ENCODE results near the gene PPAT. TPM values are rescaled to one million over a fixed set of nuclear protein-coding genes. Genes with fewer than 3 reads are reported as not detected.

The PPAT gene
- total RNA-seq, 3 donors from 2014 or later = 4.7 to 7.9 (median 7.5) TPM

DNA sequence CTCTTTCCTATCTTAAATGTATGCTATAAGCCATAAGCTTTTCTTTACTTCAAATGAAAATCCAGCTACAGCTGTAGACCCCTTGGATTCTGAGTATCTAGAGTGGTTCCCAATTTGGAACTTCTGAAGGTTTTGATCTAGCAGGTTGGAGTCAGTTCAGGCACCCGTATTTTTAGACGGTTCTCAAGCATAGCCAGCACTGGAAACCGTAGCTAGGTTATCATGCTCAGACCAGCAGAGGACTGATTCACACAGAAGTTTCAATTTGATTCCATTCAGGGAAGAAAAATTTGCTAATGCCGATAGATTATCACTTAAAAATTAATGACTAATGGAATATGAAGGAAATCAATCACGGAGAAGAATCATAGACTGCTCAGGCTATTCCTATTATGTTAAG lies 11.2 kb downstream of the PPAT start:
- ATAC-seq (no peak), DNase-seq (no peak)
- intact Hi-C loops (cut with DNase I, micrococcal nuclease) = no loop called here
- Histone ChIP-seq H3K4me1 (ENCODE audit: low read depth) (no peaks in the 10 kb centered on the region), H3K36me3 (ENCODE audit: low read depth) (no peaks in the 10 kb centered on the region), H3K9me3 (no peaks in the 10 kb centered on the region), H3K4me3 (no peak overlapping the region)
- TF ChIP-seq, protein P1, sequence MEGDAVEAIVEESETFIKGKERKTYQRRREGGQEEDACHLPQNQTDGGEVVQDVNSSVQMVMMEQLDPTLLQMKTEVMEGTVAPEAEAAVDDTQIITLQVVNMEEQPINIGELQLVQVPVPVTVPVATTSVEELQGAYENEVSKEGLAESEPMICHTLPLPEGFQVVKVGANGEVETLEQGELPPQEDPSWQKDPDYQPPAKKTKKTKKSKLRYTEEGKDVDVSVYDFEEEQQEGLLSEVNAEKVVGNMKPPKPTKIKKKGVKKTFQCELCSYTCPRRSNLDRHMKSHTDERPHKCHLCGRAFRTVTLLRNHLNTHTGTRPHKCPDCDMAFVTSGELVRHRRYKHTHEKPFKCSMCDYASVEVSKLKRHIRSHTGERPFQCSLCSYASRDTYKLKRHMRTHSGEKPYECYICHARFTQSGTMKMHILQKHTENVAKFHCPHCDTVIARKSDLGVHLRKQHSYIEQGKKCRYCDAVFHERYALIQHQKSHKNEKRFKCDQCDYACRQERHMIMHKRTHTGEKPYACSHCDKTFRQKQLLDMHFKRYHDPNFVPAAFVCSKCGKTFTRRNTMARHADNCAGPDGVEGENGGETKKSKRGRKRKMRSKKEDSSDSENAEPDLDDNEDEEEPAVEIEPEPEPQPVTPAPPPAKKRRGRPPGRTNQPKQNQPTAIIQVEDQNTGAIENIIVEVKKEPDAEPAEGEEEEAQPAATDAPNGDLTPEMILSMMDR (IDR thresholded peaks at IDR 0.05) = no peak

DNA sequence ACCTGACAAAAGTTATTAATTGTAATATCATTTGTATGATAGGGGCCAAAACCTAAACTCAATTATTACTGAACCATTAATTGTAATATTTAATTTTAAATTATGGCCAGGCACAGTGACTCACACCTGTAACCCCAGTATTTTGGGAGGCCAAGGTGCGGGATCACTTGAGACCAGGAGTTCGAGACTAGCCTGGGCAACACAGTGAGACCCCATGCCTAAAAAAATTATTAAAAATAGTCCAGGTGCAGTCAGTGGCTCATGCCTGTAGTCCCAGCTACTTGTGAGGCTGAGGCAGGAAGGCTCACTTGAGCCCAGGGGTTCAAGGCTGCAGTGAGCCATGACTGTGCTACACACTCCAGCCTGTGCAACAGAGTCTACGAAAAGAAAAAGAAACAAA lies 18.0 kb downstream of the PPAT start:
- no peaks in the 10 kb centered on the region for H3K36me3 ChIP-seq (ENCODE audit: low read depth)
- intact Hi-C loops (cut with DNase I, micrococcal nuclease) = no loop called here
- H3K4me1 ChIP-seq (ENCODE audit: low read depth) = no peaks in the 10 kb centered on the region
- no peak for DNase-seq
- TF ChIP-seq, protein P1 (IDR thresholded peaks at IDR 0.05) = no peak
- ATAC-seq = no peak
- H3K9me3 ChIP-seq = no peaks in the 10 kb centered on the region
- H3K4me3 ChIP-seq = no peak overlapping the region

DNA sequence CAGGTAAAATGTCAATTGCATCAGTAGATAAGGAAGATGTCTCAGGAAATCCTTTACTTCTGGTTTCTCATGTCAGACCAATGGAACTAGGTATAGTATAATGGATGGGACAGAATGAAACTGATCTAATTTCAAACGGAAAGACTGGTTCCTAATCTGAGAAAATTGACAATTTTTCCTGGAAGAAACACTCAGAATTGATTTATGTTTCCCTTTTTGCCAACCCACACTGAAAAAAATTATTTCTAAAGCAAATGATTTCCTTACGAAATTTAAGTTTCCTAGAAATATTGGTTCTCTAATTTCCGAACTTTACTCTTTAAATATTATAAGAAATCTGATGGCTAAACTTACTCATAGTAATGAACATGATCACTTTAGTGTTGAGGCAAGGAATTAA lies 19.1 kb downstream of the PPAT start:
- no peaks in the 10 kb centered on the region for H3K36me3 ChIP-seq (ENCODE audit: low read depth)
- TF ChIP-seq, protein P1 (IDR thresholded peaks at IDR 0.05) = no peak
- H3K4me1 ChIP-seq (ENCODE audit: low read depth) = no peaks in the 10 kb centered on the region
- no peak overlapping the region for H3K4me3 ChIP-seq
- ATAC-seq (no peak), DNase-seq (no peak)
- intact Hi-C loops (cut with DNase I, micrococcal nuclease) = no loop called here
- H3K9me3 ChIP-seq = no peaks in the 10 kb centered on the region

DNA sequence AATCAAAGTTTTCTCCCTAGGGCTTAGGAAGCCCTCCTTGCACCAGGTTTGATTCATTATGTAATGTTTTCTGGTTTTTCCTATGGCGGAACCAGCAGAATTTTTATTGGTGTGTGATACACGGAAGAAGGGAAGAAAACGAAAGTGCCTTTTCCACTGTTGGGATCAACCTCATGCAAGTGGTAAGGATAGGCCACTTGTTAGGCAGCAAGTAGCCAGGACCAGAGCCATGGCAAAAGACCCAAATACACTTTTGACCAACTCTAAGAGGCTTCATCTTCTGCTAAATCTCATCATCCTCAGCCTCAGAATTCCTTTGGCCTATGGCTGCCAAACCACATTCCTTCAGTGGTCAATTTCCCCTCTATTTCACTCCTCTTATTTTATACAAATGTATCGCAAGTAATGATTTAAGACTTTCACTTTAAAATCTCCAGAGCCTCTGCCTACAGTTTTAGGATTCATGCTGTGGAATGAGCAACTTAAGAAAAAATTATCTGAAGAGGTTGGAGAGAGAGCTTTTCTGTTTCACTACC lies 21.2 kb downstream of the PPAT start:
- peak; percentile 61 for ATAC-seq
- Histone ChIP-seq H3K36me3 (ENCODE audit: low read depth) (no peaks in the 10 kb centered on the region), H3K4me1 (ENCODE audit: low read depth) (no peaks in the 10 kb centered on the region), H3K9me3 (no peaks in the 10 kb centered on the region), H3K4me3 (no peak overlapping the region)
- TF ChIP-seq, protein P1 (IDR thresholded peaks at IDR 0.05) = no peak
- peak in 1 of 3 donors; percentile 6 for DNase-seq
- intact Hi-C loops (cut with DNase I, micrococcal nuclease) = no loop called here

DNA sequence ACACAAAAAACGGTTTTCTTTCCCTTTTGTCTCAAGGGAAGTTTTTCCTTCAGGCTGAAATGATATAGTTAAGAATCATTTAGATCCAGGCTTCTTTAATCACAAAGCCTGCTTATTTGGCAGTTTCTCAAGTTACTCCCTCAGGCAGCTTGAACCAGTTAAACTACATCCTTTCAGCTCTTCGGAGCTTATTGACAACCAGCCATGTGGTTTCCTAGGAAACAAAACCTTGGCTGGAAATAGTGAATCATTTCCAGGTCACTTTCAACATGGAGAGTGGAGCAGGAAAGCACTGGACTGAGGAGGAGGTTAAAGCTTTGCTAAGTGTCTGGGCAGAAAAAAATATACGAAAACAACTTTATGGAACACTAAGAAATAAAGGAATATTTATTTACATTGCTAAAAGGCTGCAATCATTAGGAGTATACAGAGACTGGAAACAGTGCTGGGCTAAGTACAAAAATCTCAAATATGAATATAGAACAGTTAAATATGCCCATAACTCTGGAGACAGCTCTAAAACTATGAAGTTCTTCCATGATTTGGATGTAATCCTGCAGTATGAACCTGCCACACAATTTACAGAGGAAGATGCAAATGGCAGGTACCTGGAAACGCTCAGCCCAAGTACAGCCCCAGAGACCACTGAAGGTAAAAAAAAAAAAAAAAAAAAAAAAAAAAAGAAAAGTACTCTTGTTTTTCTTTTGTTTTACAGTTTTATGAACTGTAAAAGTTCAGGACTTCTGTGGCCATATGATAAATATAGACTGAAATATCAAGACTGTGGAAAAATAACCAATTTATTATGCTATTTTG lies 25.0 kb downstream of the PPAT start:
- DNase-seq = peak in 1 of 3 donors; percentile 70
- TF ChIP-seq, protein P1 (IDR thresholded peaks at IDR 0.05) = no peak
- peak; percentile 97 for ATAC-seq
- Histone ChIP-seq H3K9me3 (no peaks in the 10 kb centered on the region), H3K4me1 (ENCODE audit: low read depth) (no peaks in the 10 kb centered on the region), H3K36me3 (ENCODE audit: low read depth) (no peaks in the 10 kb centered on the region), H3K4me3 (no peak overlapping the region)
- intact Hi-C loops (cut with DNase I, micrococcal nuclease) = no loop called here

All from mucosa of descending colon (tissue), 3 donors.